MM.1S (cell line): Measurements from ENCODE around the gene NXPE1.

Experiments
- DNase-seq: peaks from one replicate; pipeline ENCODE4 v3.0.0-alpha.2; 2015
- H2AFZ ChIP-seq: fragments of 300-600 bp; sonication (generic); 2 replicates; pipeline ENCODE4 v1.6.0; 2016; ENCODE audit warnings: antibody characterized with exemption, low read length
- H3F3A ChIP-seq: fragments of 300-600 bp; sonication (generic); 2 replicates; pipeline ENCODE4 v1.6.1; 2016; ENCODE audit warnings: mild to moderate bottlenecking, antibody characterized with exemption, low read length, moderate library complexity, mixed read lengths; ENCODE audit not compliant: insufficient read depth
- H3K27ac ChIP-seq: fragments of 300-600 bp; sonication (generic); 2 replicates; pipeline ENCODE4 v1.5.1; 2016; ENCODE audit warnings: mild to moderate bottlenecking, low read length
- H3K27me3 ChIP-seq: fragments of 300-600 bp; sonication (generic); replicated peaks from 2 replicates; pipeline ENCODE4 v1.6.0; 2016; ENCODE audit warnings: low read length; ENCODE audit not compliant: insufficient read depth
- H3K36me3 ChIP-seq: fragments of 300-600 bp; sonication (generic); replicated peaks from 2 replicates; pipeline ENCODE4 v1.6.1; 2016; ENCODE audit warnings: mild to moderate bottlenecking, low read length, mixed read lengths; ENCODE audit not compliant: insufficient read depth
- H3K4me1 ChIP-seq: fragments of 300-600 bp; sonication (generic); 2 replicates; pipeline ENCODE4 v1.6.1; 2016; ENCODE audit warnings: low read length, mixed read lengths
- H3K4me2 ChIP-seq: fragments of 300-600 bp; sonication (generic); 2 replicates; pipeline ENCODE4 v1.6.0; 2016; ENCODE audit warnings: low read depth, low read length
- H3K4me3 ChIP-seq: fragments of 300-600 bp; sonication (generic); 2 replicates; pipeline ENCODE4 v1.5.1; 2016; ENCODE audit warnings: low read length, mixed read lengths
- H3K79me2 ChIP-seq: fragments of 300-600 bp; sonication (generic); 2 replicates; pipeline ENCODE4 v1.6.1; 2016; ENCODE audit warnings: mixed run types, low read length, mixed read lengths
- H3K9ac ChIP-seq: fragments of 300-600 bp; sonication (generic); 2 replicates; pipeline ENCODE4 v1.6.1; 2016; ENCODE audit warnings: low read length, mixed read lengths
- H3K9me2 ChIP-seq: fragments of 300-600 bp; sonication (generic); replicated peaks from 2 replicates; pipeline ENCODE4 v1.6.1; 2016; ENCODE audit warnings: mild to moderate bottlenecking, low read length, mixed read lengths; ENCODE audit not compliant: insufficient read depth
- H3K9me3 ChIP-seq: fragments of 300-600 bp; sonication (generic); replicated peaks from 2 replicates; pipeline ENCODE4 v1.6.1; 2016; ENCODE audit warnings: mild to moderate bottlenecking, low read length, mixed read lengths; ENCODE audit not compliant: insufficient read depth
- H4K20me1 ChIP-seq: fragments of 300-600 bp; sonication (generic); 2 replicates; pipeline ENCODE4 v1.6.1; 2016; ENCODE audit warnings: mild to moderate bottlenecking, low read length, moderate library complexity, mixed read lengths; ENCODE audit not compliant: insufficient read depth
- CTCF ChIP-seq: fragments of 300-600 bp; sonication (generic); IDR thresholded peaks from 2 replicates; pipeline ENCODE4 v1.5.1; 2016; ENCODE audit warnings: antibody characterized with exemption, low read length, mixed read lengths
- EZH2 ChIP-seq: fragments of 300-600 bp; sonication (generic); optimal IDR thresholded peaks from 2 replicates; pipeline ENCODE3; 2017; ENCODE audit warnings: low read depth, mild to moderate bottlenecking, antibody characterized with exemption, low read length, mixed read lengths
- EZH2phosphoT487 ChIP-seq: fragments of 300-600 bp; sonication (generic); IDR thresholded peaks from 2 replicates; pipeline ENCODE4 v1.6.1; 2018; ENCODE audit warnings: antibody characterized with exemption, low read length

NXPE1 gene

GRCh38 chr11:114499756-114500155 is 59.9 kb downstream of the NXPE1 start:
- Histone ChIP-seq H3K4me3 (no peak overlapping the region), H3K36me3 (no peaks in the 10 kb centered on the region), H4K20me1 (no peaks in the 10 kb centered on the region), H3K9ac (no peak overlapping the region), H3K27me3 (no peaks in the 10 kb centered on the region), H2AFZ (no peak overlapping the region), H3K4me1 (no peaks in the 10 kb centered on the region), H3K9me2 (no peaks in the 10 kb centered on the region), H3K4me2 (no peak overlapping the region), H3K79me2 (no peaks in the 10 kb centered on the region), H3K9me3 (no peaks in the 10 kb centered on the region), H3F3A (no peaks in the 10 kb centered on the region), H3K27ac (no peak overlapping the region)
- no peak for DNase-seq
- TF ChIP-seq EZH2phosphoT487 (no peak), CTCF (no peak), EZH2 (no peak)

- Histone ChIP-seq H3K9ac (no peak overlapping the region), H3K4me1 (no peaks in the 10 kb centered on the region), H3K4me3 (no peak overlapping the region), H3K9me3 (no peaks in the 10 kb centered on the region), H3K36me3 (no peaks in the 10 kb centered on the region), H3K9me2 (no peaks in the 10 kb centered on the region), H3K27ac (no peak overlapping the region), H3K27me3 (no peaks in the 10 kb centered on the region), H3K4me2 (no peak overlapping the region), H3F3A (no peaks in the 10 kb centered on the region), H3K79me2 (no peaks in the 10 kb centered on the region), H4K20me1 (no peaks in the 10 kb centered on the region), H2AFZ (no peak overlapping the region)
- DNase-seq, result no peak
- TF ChIP-seq EZH2phosphoT487 (no peak), CTCF (no peak), EZH2 (no peak)
Observed at GRCh38 chr11:114496915-114497314, 62.8 kb downstream of the NXPE1 start.

- no peak for TF ChIP-seq EZH2
- no peak for TF ChIP-seq CTCF
- no peak for TF ChIP-seq EZH2phosphoT487
- Histone ChIP-seq H3F3A (no peaks in the 10 kb centered on the region), H2AFZ (no peak overlapping the region), H3K27me3 (no peaks in the 10 kb centered on the region), H3K4me1 (no peaks in the 10 kb centered on the region), H3K27ac (no peak overlapping the region), H4K20me1 (no peaks in the 10 kb centered on the region), H3K4me3 (no peak overlapping the region), H3K9ac (no peak overlapping the region), H3K36me3 (no peaks in the 10 kb centered on the region), H3K79me2 (no peaks in the 10 kb centered on the region), H3K4me2 (no peak overlapping the region), H3K9me2 (no peaks in the 10 kb centered on the region), H3K9me3 (no peaks in the 10 kb centered on the region)
- DNase-seq, result no peak
Observed at GRCh38 chr11:114483929-114484328, 75.8 kb downstream of the NXPE1 start.

- Histone ChIP-seq H3K9me2 (no peaks in the 10 kb centered on the region), H3K4me3 (no peak overlapping the region)
Observed at GRCh38 chr11:114482114-114482513, 77.6 kb downstream of the NXPE1 start.

More at GRCh38 chr11:114482114-114482513, 77.6 kb downstream of the NXPE1 start:
- no peak for DNase-seq
- no peak overlapping the region for H3K27ac ChIP-seq
- no peaks in the 10 kb centered on the region for H3F3A ChIP-seq
- no peak overlapping the region for H2AFZ ChIP-seq
- H3K4me2 ChIP-seq, result no peak overlapping the region
- no peaks in the 10 kb centered on the region for H3K27me3 ChIP-seq
- H3K4me1 ChIP-seq, result no peaks in the 10 kb centered on the region
- no peaks in the 10 kb centered on the region for H3K9me3 ChIP-seq
- H4K20me1 ChIP-seq, result no peaks in the 10 kb centered on the region
- TF ChIP-seq EZH2 (no peak), CTCF (no peak), EZH2phosphoT487 (no peak)
- H3K9ac ChIP-seq, result no peak overlapping the region
- H3K79me2 ChIP-seq, result no peaks in the 10 kb centered on the region
- no peaks in the 10 kb centered on the region for H3K36me3 ChIP-seq
